Effector CD8-positive, alpha-beta T cell (primary cell): ENCODE data around the gene SERPINA9.
"Not testable (repeated sequence)": the region's sequence is repeated elsewhere in the genome, so short reads cannot be mapped to it uniquely, and the experiment has no call there.

Source experiments
- DNase-seq: peaks from one replicate; lab custom pipeline; 2025; lab: John Stamatoyannopoulos, UW

The SERPINA9 gene

DNA sequence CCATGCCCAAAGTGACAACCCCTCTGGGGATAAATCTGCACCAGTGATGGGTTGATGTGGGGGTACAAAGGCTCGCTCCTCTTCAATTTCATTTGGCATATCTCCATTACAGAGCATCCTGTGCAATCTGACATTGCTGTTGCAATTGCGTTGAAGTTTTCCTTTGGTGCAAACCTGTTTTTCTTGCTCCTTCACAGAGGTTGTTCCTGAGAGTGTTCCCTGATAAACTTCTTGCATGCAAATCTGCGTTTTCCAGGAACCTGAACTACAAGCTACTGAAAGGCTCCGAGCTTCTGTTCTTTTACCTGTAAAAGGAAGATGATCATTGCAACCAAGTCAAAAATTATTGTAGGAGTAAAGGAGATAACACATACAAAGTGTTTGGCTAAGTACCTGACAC, 49.5 kb downstream of the SERPINA9 start:
- no peak for DNase-seq

DNA sequence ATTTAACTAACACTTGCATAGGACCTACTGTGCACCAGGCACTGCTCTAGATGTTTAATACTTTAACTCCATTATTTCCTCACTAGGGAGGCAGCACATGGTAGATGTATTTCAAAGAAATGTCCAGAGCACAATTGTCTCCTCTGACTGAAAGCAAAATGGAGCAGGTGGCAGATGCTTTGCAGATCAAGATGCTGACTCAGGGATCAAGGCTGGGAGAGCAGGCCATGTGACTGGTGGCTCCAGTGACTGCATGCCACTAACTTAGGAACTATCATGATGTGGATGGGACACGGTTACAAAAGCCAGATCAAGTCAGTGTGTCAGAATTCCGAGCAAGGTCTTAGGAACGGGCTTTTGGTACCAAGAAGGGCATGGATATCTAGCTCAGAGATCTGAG, 51.6 kb downstream of the SERPINA9 start:
- no peak for DNase-seq

DNA sequence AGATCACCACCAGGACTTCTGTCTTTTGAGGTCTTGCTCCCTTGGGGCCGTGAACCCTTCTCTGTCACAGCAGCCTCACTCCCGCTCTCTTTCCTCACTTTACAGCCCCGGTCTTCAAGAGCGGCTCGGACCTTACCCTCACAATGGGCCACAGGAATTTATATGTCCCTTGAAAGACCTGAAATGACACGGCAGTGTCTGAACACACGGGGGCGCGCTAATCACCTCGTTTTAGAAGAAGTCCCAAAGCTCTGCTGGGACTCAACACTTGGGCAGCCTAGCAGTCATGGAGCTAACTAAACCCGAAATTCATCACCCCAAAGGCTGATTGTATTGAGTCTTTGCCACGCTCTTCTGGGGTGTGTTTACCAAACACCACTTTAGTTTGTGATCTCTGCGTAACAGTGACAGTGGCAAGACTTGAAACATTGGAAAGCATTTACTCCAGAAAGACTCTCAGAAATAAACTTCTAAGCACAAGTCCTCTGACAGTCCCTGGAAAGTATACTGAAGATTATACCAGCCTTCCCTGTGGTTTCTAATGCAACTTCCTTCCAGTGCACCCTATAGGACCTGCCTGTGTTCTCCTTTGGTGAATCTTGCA, 52.4 kb downstream of the SERPINA9 start:
- no peak for DNase-seq

DNA sequence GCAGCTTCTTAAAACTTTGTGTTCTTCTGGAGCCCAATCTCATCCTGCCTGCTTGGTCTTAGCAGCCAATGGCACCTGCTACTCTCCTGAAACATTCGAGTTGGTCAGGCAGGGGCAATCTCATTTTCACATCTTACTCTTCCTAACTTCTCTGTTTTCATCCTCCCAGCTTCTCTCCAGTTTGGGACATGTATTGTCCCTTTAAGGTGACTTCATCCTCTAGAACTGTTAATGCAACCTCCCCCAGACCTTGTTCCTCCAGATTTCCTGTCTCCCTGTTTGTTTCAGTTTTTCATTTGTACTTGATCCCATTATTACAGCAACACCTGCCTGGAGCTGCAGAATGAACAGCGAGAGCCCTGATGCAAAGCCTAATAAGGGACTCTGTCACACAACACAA, 54.7 kb downstream of the SERPINA9 start:
- DNase-seq, result no peak

DNA sequence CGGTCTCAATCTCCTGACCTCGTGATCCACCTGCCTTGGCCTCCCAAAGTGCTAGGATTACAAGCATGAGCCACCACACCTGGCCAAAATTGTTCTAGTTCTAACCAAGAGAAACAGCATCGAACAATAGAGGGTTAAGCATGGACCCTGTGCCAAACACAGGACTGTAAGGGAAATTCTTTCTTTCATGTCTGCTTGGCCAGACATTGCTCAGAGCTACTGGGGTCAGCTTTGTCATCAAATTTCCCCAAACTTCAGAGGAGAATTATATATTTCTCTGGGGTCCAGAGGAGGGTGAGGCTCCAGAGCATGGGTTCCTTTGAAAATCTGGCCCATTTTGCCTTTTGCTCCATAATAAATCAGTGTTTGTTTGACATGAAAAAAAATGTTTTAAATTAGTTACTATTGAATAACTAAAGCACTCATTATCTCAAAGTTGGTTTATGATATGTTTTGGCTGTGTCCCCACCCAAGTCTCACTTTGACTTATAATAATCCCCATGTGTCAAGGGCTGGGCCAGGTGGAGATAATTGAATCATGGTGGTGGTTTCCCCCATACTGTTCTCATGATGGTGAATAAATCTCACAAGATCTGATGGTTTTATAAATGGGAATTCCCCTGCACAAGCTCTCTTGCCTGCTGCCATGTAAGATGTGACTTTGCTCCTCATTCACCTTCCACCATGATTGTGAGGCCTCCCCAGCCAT, 58.3 kb downstream of the SERPINA9 start:
- not testable (repeated sequence) for DNase-seq
